Type B pancreatic cell (in vitro differentiated cells): ENCODE data around the gene GLG1. TPM values are rescaled to one million over a fixed set of nuclear protein-coding genes. Genes with fewer than 3 reads are reported as not detected.

Experiments
- DNase-seq: peaks from one replicate; pipeline ENCODE4 v3.0.0; 2021; ENCODE audit warnings: mixed read lengths; ENCODE audit not compliant: unreplicated experiment; ENCODE audit errors: extremely low spot score
- H3K27ac Mint-ChIP-seq: 2 replicates; pipeline ENCODE4 v1.8.0; 2021; ENCODE audit warnings: mild to moderate bottlenecking, mixed read lengths
- H3K27me3 Mint-ChIP-seq: 2 replicates; pipeline ENCODE4 v1.8.0; 2021; ENCODE audit warnings: mixed read lengths
- H3K36me3 Mint-ChIP-seq: 2 replicates; pipeline ENCODE4 v1.8.0; 2021; ENCODE audit warnings: mixed read lengths
- H3K4me1 Mint-ChIP-seq: one replicate; pipeline ENCODE4 v1.8.0; 2021; ENCODE audit warnings: mixed read lengths; ENCODE audit not compliant: unreplicated experiment
- H3K4me3 Mint-ChIP-seq: 2 replicates; pipeline ENCODE4 v1.8.0; 2021; ENCODE audit warnings: mild to moderate bottlenecking, mixed read lengths
- H3K9me3 Mint-ChIP-seq: 2 replicates; pipeline ENCODE4 v1.8.0; 2021; ENCODE audit warnings: mixed read lengths
- CTCF ChIP-seq: fragments of 200-600 bp; sonication (generic); conservative IDR thresholded peaks from 2 replicates; pipeline ENCODE4 v1.5.0; 2021; ENCODE audit warnings: antibody characterized with exemption, mild to moderate bottlenecking
- total RNA-seq: library from RNA; stranded (reverse); gene quantifications from 2 replicates; pipeline ENCODE4 v1.2.1, GENCODE V29; 2021; ENCODE audit warnings: low replicate concordance

The GLG1 gene
- total RNA-seq, 1 donor from 2014 or later: 144 TPM

- no peak overlapping the region for H3K4me3 Mint-ChIP-seq
- H3K27ac Mint-ChIP-seq: peak overlapping the region; percentile 46
- no peak for TF ChIP-seq CTCF
- no peaks in the 10 kb centered on the region for H3K4me1 Mint-ChIP-seq
- H3K9me3 Mint-ChIP-seq: no peaks in the 10 kb centered on the region
- no peaks in the 10 kb centered on the region for H3K27me3 Mint-ChIP-seq
- no peak for DNase-seq
- H3K36me3 Mint-ChIP-seq: peaks cover 29% of the 10 kb centered on the region
Observed at GRCh38 chr16:74627506-74628220, 20.7 kb upstream of the GLG1 start.

- peaks cover 33% of the 10 kb centered on the region for H3K36me3 Mint-ChIP-seq
- peak overlapping the region; percentile 46 for H3K27ac Mint-ChIP-seq
- H3K9me3 Mint-ChIP-seq: no peaks in the 10 kb centered on the region
- H3K4me1 Mint-ChIP-seq: no peaks in the 10 kb centered on the region
- no peak for TF ChIP-seq CTCF
- H3K4me3 Mint-ChIP-seq: no peak overlapping the region
- DNase-seq: no peak
- no peaks in the 10 kb centered on the region for H3K27me3 Mint-ChIP-seq
Observed at GRCh38 chr16:74626741-74627416, 20.0 kb upstream of the GLG1 start.

GRCh38 chr16:74625500-74626350 is 18.8 kb upstream of the GLG1 start:
- no peak overlapping the region for H3K4me3 Mint-ChIP-seq
- H3K9me3 Mint-ChIP-seq: no peaks in the 10 kb centered on the region
- H3K27me3 Mint-ChIP-seq: no peaks in the 10 kb centered on the region
- no peak for DNase-seq
- no peak overlapping the region for H3K27ac Mint-ChIP-seq
- H3K36me3 Mint-ChIP-seq: peaks cover 35% of the 10 kb centered on the region
- H3K4me1 Mint-ChIP-seq: no peaks in the 10 kb centered on the region
- no peak for TF ChIP-seq CTCF

DNA sequence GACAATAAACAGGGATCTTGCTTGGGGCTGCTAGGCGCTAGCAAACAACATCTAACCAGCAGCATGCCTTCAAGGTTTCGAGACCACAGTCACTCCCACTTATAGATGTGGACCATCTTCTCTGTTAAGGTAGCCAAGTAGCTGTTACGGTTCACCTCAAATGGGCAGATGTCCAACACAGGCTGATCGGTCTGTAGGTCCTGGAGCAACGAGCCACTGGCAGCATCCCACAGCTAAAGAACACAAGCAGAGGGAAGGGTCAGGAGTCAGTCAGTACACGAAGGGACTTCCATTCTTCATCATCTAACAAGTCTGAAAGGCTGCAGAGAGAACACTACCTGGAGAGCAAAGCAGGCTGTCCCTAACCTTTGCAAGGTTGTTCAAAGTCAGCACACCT is 16.9 kb upstream of the GLG1 start:
- H3K36me3 Mint-ChIP-seq: peaks cover 26% of the 10 kb centered on the region
- no peak for DNase-seq

More for the DNA sequence above, 16.9 kb upstream of the GLG1 start:
- Mint-ChIP-seq H3K4me3 (no peak overlapping the region), H3K27ac (no peak overlapping the region), H3K27me3 (no peaks in the 10 kb centered on the region), H3K4me1 (no peaks in the 10 kb centered on the region), H3K9me3 (no peaks in the 10 kb centered on the region)
- TF ChIP-seq CTCF: no peak
